ENCODE results near the gene TNRC6C. TPM values are rescaled to one million over a fixed set of nuclear protein-coding genes. Genes with fewer than 3 reads are reported as not detected.

TNRC6C gene
- total and polyA plus RNA-seq, 4 donors: 2.2 to 25.9 (median 13.8) TPM

- Histone ChIP-seq H3K4me1 (ENCODE audit: control insufficient read depth in 5 of 5, insufficient read depth in 5 of 5, low read length in 5 of 5) (peaks cover 0 to 9% (median 3%) of the 10 kb centered on the region in 5 donors), H3K27me3 (ENCODE audit: control insufficient read depth in 3 of 3, insufficient read depth in 3 of 3, low read length in 2 of 3) (no peaks in the 10 kb centered on the region), H3K9ac (ENCODE audit: insufficient read depth in 1 of 2, low read length in 2 of 2) (no peak overlapping the region), H3K27ac (ENCODE audit: low read depth in 1 of 2, low read length in 1 of 2) (no peak overlapping the region), H3K4me3 (no peak overlapping the region), H3K9me3 (ENCODE audit: control insufficient read depth in 4 of 4, insufficient read depth in 3 of 4, low read length in 3 of 4) (no peaks in the 10 kb centered on the region), H3K36me3 (ENCODE audit: control insufficient read depth in 4 of 4, insufficient read depth in 4 of 4, low read length in 4 of 4) (peaks cover 0 to 59% (median 0%) of the 10 kb centered on the region in 4 donors)
- 97 to 98% methylated on average over 9 of the region's 9 CpGs for WGBS, 2 donors
- ATAC-seq (ENCODE audit: insufficient read depth, low FRiP score) (no peak), DNase-seq (no peak)
- TF ChIP-seq CTCF (IDR thresholded peaks at IDR 0.05; ENCODE audit: control extremely low read depth, extremely low read depth): no peak
These were observed 157.9 kb downstream of the TNRC6C start for GRCh38 chr17:78116411-78116810.

- DNase-seq (peak in 2 of 3 donors; percentile 50 to 51), ATAC-seq (ENCODE audit: insufficient read depth, low FRiP score) (no peak)
- Histone ChIP-seq H3K27me3 (ENCODE audit: control insufficient read depth in 3 of 3, insufficient read depth in 3 of 3, low read length in 2 of 3) (no peaks in the 10 kb centered on the region), H3K27ac (ENCODE audit: low read depth in 1 of 2, low read length in 1 of 2) (peak overlapping the region in 1 of 2 donors; percentile 41), H3K36me3 (ENCODE audit: control insufficient read depth in 4 of 4, insufficient read depth in 4 of 4, low read length in 4 of 4) (peaks cover 0 to 58% (median 0%) of the 10 kb centered on the region in 4 donors), H3K9ac (ENCODE audit: insufficient read depth in 1 of 2, low read length in 2 of 2) (no peak overlapping the region), H3K4me1 (ENCODE audit: control insufficient read depth in 5 of 5, insufficient read depth in 5 of 5, low read length in 5 of 5) (peaks cover 0 to 9% (median 3%) of the 10 kb centered on the region in 5 donors), H3K4me3 (no peak overlapping the region), H3K9me3 (ENCODE audit: control insufficient read depth in 4 of 4, insufficient read depth in 3 of 4, low read length in 3 of 4) (no peaks in the 10 kb centered on the region)
- WGBS, 2 donors: 60 to 61% methylated on average over 36 to 41 of the region's 41 CpGs
- TF ChIP-seq CTCF (IDR thresholded peaks at IDR 0.05; ENCODE audit: control extremely low read depth, extremely low read depth): no peak
These were observed 158.8 kb downstream of the TNRC6C start for GRCh38 chr17:78117027-78117981.

GRCh38 chr17:78118801-78119241, 160.3 kb downstream of the TNRC6C start:
- no peak overlapping the region for H3K27ac ChIP-seq (ENCODE audit: low read depth in 1 of 2, low read length in 1 of 2)
- peaks cover 0 to 65% (median 1%) of the 10 kb centered on the region in 4 donors for H3K36me3 ChIP-seq (ENCODE audit: control insufficient read depth in 4 of 4, insufficient read depth in 4 of 4, low read length in 4 of 4)
- no peak overlapping the region for H3K9ac ChIP-seq (ENCODE audit: insufficient read depth in 1 of 2, low read length in 2 of 2)
- DNase-seq (no peak), ATAC-seq (ENCODE audit: insufficient read depth, low FRiP score) (no peak)
- H3K9me3 ChIP-seq (ENCODE audit: control insufficient read depth in 4 of 4, insufficient read depth in 3 of 4, low read length in 3 of 4): no peaks in the 10 kb centered on the region
- 88 to 91% methylated on average over 13 to 14 of the region's 14 CpGs for WGBS, 2 donors
- peaks cover 0 to 9% (median 3%) of the 10 kb centered on the region in 5 donors for H3K4me1 ChIP-seq (ENCODE audit: control insufficient read depth in 5 of 5, insufficient read depth in 5 of 5, low read length in 5 of 5)
- H3K4me3 ChIP-seq: no peak overlapping the region
- H3K27me3 ChIP-seq (ENCODE audit: control insufficient read depth in 3 of 3, insufficient read depth in 3 of 3, low read length in 2 of 3): no peaks in the 10 kb centered on the region
- no peak for TF ChIP-seq CTCF (IDR thresholded peaks at IDR 0.05; ENCODE audit: control extremely low read depth, extremely low read depth)

Measured in lung (tissue), 12 donors.